ENCODE data around the gene GORASP1. TPM values are rescaled to one million over a fixed set of nuclear protein-coding genes. Genes with fewer than 3 reads are reported as not detected.

GORASP1 gene
- polyA plus RNA-seq, 1 donor (not counting 4 experiments of a cell fraction or from before 2014, with no cell fraction given): 43.7 TPM

DNA sequence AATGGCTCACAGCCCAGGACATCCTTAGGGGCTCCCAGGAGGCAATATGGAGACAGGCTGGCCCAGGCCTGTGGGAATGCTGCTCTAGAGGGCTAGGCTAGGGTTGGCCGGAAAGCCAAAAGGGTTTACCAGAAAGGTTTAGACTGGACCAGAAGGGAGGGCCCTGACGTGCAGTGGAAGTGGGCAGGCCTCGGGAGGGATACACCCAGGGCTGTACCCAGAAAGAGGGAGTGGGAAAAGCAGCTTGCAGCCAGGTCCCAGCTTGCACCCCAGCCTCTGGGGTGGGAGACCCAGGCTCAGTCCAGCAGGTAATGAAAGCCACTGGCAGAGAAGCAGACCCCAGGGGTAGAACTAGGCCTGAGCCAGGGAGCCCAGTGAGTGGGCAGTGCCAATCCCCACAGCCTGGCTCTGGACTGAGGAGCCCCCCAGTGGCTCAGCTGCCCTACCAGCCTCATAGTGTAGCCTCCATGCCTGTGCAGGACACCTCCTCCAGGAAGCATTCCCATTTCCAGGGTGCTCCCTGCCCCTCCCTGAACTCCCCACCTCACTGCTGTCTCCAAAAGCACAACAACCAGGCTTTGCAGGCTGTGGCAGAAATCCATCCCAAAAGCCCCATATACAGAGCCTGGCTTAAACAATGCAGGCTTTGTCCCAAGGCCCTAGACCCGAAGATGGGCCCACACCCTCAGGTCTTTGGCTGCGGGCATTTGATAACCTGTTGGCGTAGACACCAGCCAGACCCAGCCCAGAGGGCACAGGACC, 3.5 kb downstream of the GORASP1 start:
- H3K9me1 ChIP-seq (ENCODE audit: control insufficient read depth, extremely low read depth, insufficient read depth, low read length): peaks cover 2% of the 10 kb centered on the region
- DNase-seq (ENCODE audit: low read depth, low spot score) (no peak), FAIRE-seq (no peak)
- H3K27me3 ChIP-seq (ENCODE audit: control insufficient read depth, extremely low read depth, insufficient read depth, low read length): no peaks in the 10 kb centered on the region
- peaks cover 7 to 14% of the 10 kb centered on the region in 2 experiments for H3K36me3 ChIP-seq (ENCODE audit: control insufficient read depth in 2 of 2, extremely low read depth in 1 of 2, insufficient read depth in 2 of 2, low read length in 2 of 2)
- H3K4me1 ChIP-seq (ENCODE audit: control insufficient read depth, extremely low read depth, insufficient read depth, low read length): peaks cover 15% of the 10 kb centered on the region
- no peak overlapping the region for H3K4me3 ChIP-seq (ENCODE audit: control insufficient read depth in 2 of 3, extremely low read depth in 1 of 3, insufficient read depth in 2 of 3, low read depth in 1 of 3, low read length in 3 of 3)
- TF ChIP-seq, protein P1, sequence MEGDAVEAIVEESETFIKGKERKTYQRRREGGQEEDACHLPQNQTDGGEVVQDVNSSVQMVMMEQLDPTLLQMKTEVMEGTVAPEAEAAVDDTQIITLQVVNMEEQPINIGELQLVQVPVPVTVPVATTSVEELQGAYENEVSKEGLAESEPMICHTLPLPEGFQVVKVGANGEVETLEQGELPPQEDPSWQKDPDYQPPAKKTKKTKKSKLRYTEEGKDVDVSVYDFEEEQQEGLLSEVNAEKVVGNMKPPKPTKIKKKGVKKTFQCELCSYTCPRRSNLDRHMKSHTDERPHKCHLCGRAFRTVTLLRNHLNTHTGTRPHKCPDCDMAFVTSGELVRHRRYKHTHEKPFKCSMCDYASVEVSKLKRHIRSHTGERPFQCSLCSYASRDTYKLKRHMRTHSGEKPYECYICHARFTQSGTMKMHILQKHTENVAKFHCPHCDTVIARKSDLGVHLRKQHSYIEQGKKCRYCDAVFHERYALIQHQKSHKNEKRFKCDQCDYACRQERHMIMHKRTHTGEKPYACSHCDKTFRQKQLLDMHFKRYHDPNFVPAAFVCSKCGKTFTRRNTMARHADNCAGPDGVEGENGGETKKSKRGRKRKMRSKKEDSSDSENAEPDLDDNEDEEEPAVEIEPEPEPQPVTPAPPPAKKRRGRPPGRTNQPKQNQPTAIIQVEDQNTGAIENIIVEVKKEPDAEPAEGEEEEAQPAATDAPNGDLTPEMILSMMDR (optimal IDR thresholded peaks at IDR 0.05 in 1 of 3, IDR thresholded peaks at IDR 0.05 in 1 of 3, conservative IDR thresholded peaks at IDR 0.05 in 1 of 3; ENCODE audit: extremely low read depth in 1 of 3, insufficient read depth in 2 of 3, low read length in 3 of 3): no peak
- TF ChIP-seq EZH2 (IDR thresholded peaks at IDR 0.05; ENCODE audit: low read length): no peak
- H2AFZ ChIP-seq (ENCODE audit: control insufficient read depth, low read length): no peak overlapping the region
- peaks cover 40% of the 10 kb centered on the region for H3K79me2 ChIP-seq (ENCODE audit: control insufficient read depth, insufficient read depth, low read length)
- no peaks in the 10 kb centered on the region for H3K9me3 ChIP-seq (ENCODE audit: control insufficient read depth, low read depth, low read length)
- H3K4me2 ChIP-seq (ENCODE audit: control insufficient read depth, extremely low read depth, insufficient read depth, low read depth, low read length): no peak overlapping the region
- no peak overlapping the region for H3K9ac ChIP-seq (ENCODE audit: control insufficient read depth, extremely low read depth, insufficient read depth, low read length)
- peaks cover 10% of the 10 kb centered on the region for H4K20me1 ChIP-seq (ENCODE audit: control insufficient read depth, extremely low read depth, insufficient read depth, low read length)
- H3K27ac ChIP-seq (ENCODE audit: control insufficient read depth, insufficient read depth, low read length): no peak overlapping the region
- dilution Hi-C loops (cut with MboI; ENCODE audit: extremely low pct_ligation_motif_present, low sequenced_read_pairs): no loop called here

DNA sequence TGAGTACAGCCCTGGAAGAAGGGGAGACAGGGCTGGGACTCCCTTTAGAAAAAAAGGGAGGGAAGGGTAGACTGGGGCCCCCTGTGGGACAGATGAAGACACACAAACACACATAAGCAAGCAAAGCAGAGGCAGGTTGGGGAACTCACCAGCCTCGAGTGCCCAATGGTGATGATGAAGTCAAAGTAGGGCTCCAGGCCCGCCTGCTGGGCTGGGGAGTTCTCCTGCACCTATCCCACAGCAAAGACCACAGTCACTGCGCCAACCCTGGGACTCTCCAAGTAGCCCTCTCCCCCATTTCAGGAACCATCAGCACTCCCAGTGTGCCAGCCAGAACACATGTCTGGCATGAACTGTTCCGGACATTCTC, 4.1 kb downstream of the GORASP1 start:
- H3K4me2 ChIP-seq (ENCODE audit: control insufficient read depth, extremely low read depth, insufficient read depth, low read depth, low read length): no peak overlapping the region
- H3K4me3 ChIP-seq (ENCODE audit: control insufficient read depth in 2 of 3, extremely low read depth in 1 of 3, insufficient read depth in 2 of 3, low read depth in 1 of 3, low read length in 3 of 3): no peak overlapping the region
- no peak for TF ChIP-seq EZH2 (IDR thresholded peaks at IDR 0.05; ENCODE audit: low read length)
- TF ChIP-seq, protein P1 (optimal IDR thresholded peaks at IDR 0.05 in 1 of 3, IDR thresholded peaks at IDR 0.05 in 1 of 3, conservative IDR thresholded peaks at IDR 0.05 in 1 of 3; ENCODE audit: extremely low read depth in 1 of 3, insufficient read depth in 2 of 3, low read length in 3 of 3): peak in 1 of 3 experiments; percentile 4
- no peak for FAIRE-seq
- H3K9ac ChIP-seq (ENCODE audit: control insufficient read depth, extremely low read depth, insufficient read depth, low read length): no peak overlapping the region
- no peak overlapping the region for H2AFZ ChIP-seq (ENCODE audit: control insufficient read depth, low read length)
- dilution Hi-C loops (cut with MboI; ENCODE audit: extremely low pct_ligation_motif_present, low sequenced_read_pairs): no loop called here
- H3K9me1 ChIP-seq (ENCODE audit: control insufficient read depth, extremely low read depth, insufficient read depth, low read length): peaks cover 2% of the 10 kb centered on the region
- H3K27ac ChIP-seq (ENCODE audit: control insufficient read depth, insufficient read depth, low read length): no peak overlapping the region
- H3K36me3 ChIP-seq (ENCODE audit: control insufficient read depth in 2 of 2, extremely low read depth in 1 of 2, insufficient read depth in 2 of 2, low read length in 2 of 2): peaks cover 13 to 17% of the 10 kb centered on the region in 2 experiments
- peaks cover 10% of the 10 kb centered on the region for H4K20me1 ChIP-seq (ENCODE audit: control insufficient read depth, extremely low read depth, insufficient read depth, low read length)
- DNase-seq (ENCODE audit: low read depth, low spot score): no peak
- no peaks in the 10 kb centered on the region for H3K9me3 ChIP-seq (ENCODE audit: control insufficient read depth, low read depth, low read length)
- peaks cover 15% of the 10 kb centered on the region for H3K4me1 ChIP-seq (ENCODE audit: control insufficient read depth, extremely low read depth, insufficient read depth, low read length)
- no peaks in the 10 kb centered on the region for H3K27me3 ChIP-seq (ENCODE audit: control insufficient read depth, extremely low read depth, insufficient read depth, low read length)
- peaks cover 40% of the 10 kb centered on the region for H3K79me2 ChIP-seq (ENCODE audit: control insufficient read depth, insufficient read depth, low read length)

Measured in keratinocyte (primary cell).